Measurements from ENCODE around the gene FBXO21. TPM values are rescaled to one million over a fixed set of nuclear protein-coding genes. Genes with fewer than 3 reads are reported as not detected.
A peak's percentile ranks its signal among the peaks of the same experiment; 100 is the strongest.

Gene FBXO21
- total RNA-seq, 1 experiment from 2014 or later, result 32.4 TPM

GRCh38 chr12:117189725-117190209 is 503 bp downstream of the FBXO21 start:
- peak overlapping the region; percentile 83 for H3K4me2 ChIP-seq
- no peaks in the 10 kb centered on the region for H3K27me3 ChIP-seq (ENCODE audit: insufficient read depth, low read depth)
- peak in 1 of 2 experiments; percentile 22 for DNase-seq
- ChIA-PET POLR2A (ENCODE audit: unreplicated experiment) (no interaction called here), CTCF (no interaction called here)
- peak overlapping the region; percentile 88 for H2AFZ ChIP-seq
- H3F3A ChIP-seq (ENCODE audit: insufficient read depth, low read depth), result no peaks in the 10 kb centered on the region
- no TSS peak for BruUV-seq (replicated peaks)
- peaks cover 22% of the 10 kb centered on the region for H3K79me2 ChIP-seq (ENCODE audit: low read depth)
- H3K36me3 ChIP-seq (ENCODE audit: low read depth), result no peaks in the 10 kb centered on the region; the same call in 1 of the 2 replicates
- no peaks in the 10 kb centered on the region for H3K9me2 ChIP-seq (ENCODE audit: insufficient read depth)
- peak overlapping the region; percentile 95 for H3K4me3 ChIP-seq
- H4K20me1 ChIP-seq (ENCODE audit: insufficient read depth), result 0 out of 2 replicates have a peak, but pooled peaks cover 3% of the 10 kb centered on the region
- TF ChIP-seq EZH2 (IDR thresholded peaks at IDR 0.05; ENCODE audit: low read depth), result no peak
- TF ChIP-seq, protein P1, sequence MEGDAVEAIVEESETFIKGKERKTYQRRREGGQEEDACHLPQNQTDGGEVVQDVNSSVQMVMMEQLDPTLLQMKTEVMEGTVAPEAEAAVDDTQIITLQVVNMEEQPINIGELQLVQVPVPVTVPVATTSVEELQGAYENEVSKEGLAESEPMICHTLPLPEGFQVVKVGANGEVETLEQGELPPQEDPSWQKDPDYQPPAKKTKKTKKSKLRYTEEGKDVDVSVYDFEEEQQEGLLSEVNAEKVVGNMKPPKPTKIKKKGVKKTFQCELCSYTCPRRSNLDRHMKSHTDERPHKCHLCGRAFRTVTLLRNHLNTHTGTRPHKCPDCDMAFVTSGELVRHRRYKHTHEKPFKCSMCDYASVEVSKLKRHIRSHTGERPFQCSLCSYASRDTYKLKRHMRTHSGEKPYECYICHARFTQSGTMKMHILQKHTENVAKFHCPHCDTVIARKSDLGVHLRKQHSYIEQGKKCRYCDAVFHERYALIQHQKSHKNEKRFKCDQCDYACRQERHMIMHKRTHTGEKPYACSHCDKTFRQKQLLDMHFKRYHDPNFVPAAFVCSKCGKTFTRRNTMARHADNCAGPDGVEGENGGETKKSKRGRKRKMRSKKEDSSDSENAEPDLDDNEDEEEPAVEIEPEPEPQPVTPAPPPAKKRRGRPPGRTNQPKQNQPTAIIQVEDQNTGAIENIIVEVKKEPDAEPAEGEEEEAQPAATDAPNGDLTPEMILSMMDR (conservative IDR thresholded peaks at IDR 0.05), result no peak
- no peaks in the 10 kb centered on the region for H3K9me3 ChIP-seq (ENCODE audit: insufficient read depth, low read depth)
- no peak overlapping the region for H3K27ac ChIP-seq
- intact Hi-C loops (cut with micrococcal nuclease; ENCODE audit: unreplicated experiment), result no loop called here
- peaks cover 11% of the 10 kb centered on the region for H3K4me1 ChIP-seq (replicated peaks; ENCODE audit: insufficient read depth)

DNA sequence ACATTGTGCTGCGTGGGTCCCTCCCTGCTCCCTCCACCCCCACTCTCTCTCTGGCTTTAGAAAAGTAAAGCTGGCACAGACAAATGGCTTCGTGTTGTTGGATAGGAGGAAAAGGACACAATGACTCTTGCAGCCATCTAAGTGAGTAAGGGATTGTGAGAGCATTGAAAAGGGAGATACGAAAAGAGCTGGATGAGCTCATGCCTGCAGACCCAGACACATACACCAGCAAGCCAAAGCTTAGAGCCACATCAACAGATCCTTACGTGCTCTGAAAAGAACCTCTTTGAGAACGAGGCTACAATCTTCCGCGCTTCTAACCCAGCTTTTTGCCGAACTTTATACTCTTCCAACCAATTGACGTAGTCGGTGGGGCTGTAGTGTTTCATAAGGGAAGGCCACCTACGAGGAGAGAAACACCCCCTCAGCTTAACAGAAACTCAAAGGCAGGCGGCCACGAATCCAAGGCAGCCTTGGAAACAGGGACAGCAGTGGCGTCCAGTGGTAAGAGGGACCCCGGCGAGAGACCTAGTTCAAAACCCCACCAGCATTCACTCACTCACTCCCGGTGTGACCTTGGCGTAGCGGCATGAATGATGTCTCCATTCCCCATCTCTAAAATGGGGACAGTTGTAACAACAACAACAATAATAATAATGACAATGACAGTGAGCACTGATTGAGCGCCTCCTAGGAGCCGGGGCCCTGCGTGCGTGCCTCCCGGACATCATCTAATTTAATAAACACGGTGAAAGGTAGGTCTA is 1.1 kb downstream of the FBXO21 start:
- TSS peak; percentile 35 for BruUV-seq (replicated peaks)
- H2AFZ ChIP-seq, result peak overlapping the region; percentile 88

DNA sequence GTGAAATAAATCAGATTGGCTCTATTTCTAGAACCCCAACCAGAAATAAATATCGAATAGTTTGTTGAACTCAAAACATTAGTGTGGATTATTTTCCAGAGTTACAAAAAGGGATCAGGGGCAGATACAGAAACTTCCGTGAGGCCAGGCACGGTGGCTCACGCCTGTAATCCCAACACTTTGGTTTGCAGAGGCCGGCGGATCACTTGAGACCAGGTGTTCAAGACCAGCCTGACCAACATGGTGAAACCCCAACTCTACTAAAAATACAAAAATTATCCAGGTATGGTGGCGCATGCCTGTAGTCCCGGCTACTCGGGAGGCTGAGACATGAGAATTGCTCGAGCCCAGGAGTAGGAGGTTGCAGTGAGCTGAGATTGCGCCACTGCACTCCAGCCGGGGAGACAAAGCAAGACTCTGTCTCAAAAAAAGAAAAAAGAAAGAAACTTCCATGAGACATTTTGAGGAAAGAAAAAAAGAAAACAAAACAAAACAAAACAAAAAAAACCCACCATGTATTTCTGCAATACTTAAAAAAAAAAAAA is 2.1 kb downstream of the FBXO21 start:
- intact Hi-C loops (cut with micrococcal nuclease; ENCODE audit: unreplicated experiment), result no loop called here
- Histone ChIP-seq H4K20me1 (ENCODE audit: insufficient read depth) (0 out of 2 replicates have a peak, but pooled peaks cover 3% of the 10 kb centered on the region), H3K9me3 (ENCODE audit: insufficient read depth, low read depth) (no peaks in the 10 kb centered on the region; the same call in 1 of the 2 replicates), H3F3A (ENCODE audit: insufficient read depth, low read depth) (no peaks in the 10 kb centered on the region), H2AFZ (no peak overlapping the region), H3K9me2 (ENCODE audit: insufficient read depth) (no peaks in the 10 kb centered on the region), H3K36me3 (ENCODE audit: low read depth) (peaks cover 8% of the 10 kb centered on the region), H3K4me3 (no peak overlapping the region), H3K4me1 (replicated peaks; ENCODE audit: insufficient read depth) (peaks cover 11% of the 10 kb centered on the region), H3K4me2 (peak overlapping the region; percentile 83; the same call in 1 of the 2 replicates), H3K27me3 (ENCODE audit: insufficient read depth, low read depth) (no peaks in the 10 kb centered on the region), H3K27ac (no peak overlapping the region), H3K79me2 (ENCODE audit: low read depth) (peaks cover 22% of the 10 kb centered on the region)
- no peak for DNase-seq
- POLR2A ChIA-PET (ENCODE audit: unreplicated experiment), result no interaction called here
- TF ChIP-seq EZH2 (IDR thresholded peaks at IDR 0.05; ENCODE audit: low read depth), result no peak
- TF ChIP-seq, protein P1 (conservative IDR thresholded peaks at IDR 0.05), result no peak
- CTCF ChIA-PET, result no interaction called here
- no TSS peak for BruUV-seq (replicated peaks)

More for the DNA sequence above, 1.1 kb downstream of the FBXO21 start:
- no peak for DNase-seq
- ChIA-PET POLR2A (ENCODE audit: unreplicated experiment) (no interaction called here), CTCF (no interaction called here)
- TF ChIP-seq, protein P1 (conservative IDR thresholded peaks at IDR 0.05), result no peak
- TF ChIP-seq EZH2 (IDR thresholded peaks at IDR 0.05; ENCODE audit: low read depth), result no peak
- intact Hi-C loops (cut with micrococcal nuclease; ENCODE audit: unreplicated experiment), result no loop called here
- peaks cover 3% of the 10 kb centered on the region; the same call in 1 of the 2 replicates for H3K36me3 ChIP-seq (ENCODE audit: low read depth)
- H3K4me1 ChIP-seq (replicated peaks; ENCODE audit: insufficient read depth), result peaks cover 11% of the 10 kb centered on the region
- H3K27me3 ChIP-seq (ENCODE audit: insufficient read depth, low read depth), result no peaks in the 10 kb centered on the region
- H4K20me1 ChIP-seq (ENCODE audit: insufficient read depth), result 0 out of 2 replicates have a peak, but pooled peaks cover 3% of the 10 kb centered on the region
- no peak overlapping the region for H3K27ac ChIP-seq
- peaks cover 22% of the 10 kb centered on the region for H3K79me2 ChIP-seq (ENCODE audit: low read depth)
- H3K4me2 ChIP-seq, result peak overlapping the region; percentile 83
- H3K9me3 ChIP-seq (ENCODE audit: insufficient read depth, low read depth), result no peaks in the 10 kb centered on the region; the same call in 1 of the 2 replicates
- H3K4me3 ChIP-seq, result peak overlapping the region; percentile 95
- no peaks in the 10 kb centered on the region for H3F3A ChIP-seq (ENCODE audit: insufficient read depth, low read depth)
- no peaks in the 10 kb centered on the region for H3K9me2 ChIP-seq (ENCODE audit: insufficient read depth)

Data from PC-9 (cell line).